Naive thymus-derived CD4-positive, alpha-beta T cell (primary cell): ENCODE measurements around the gene FOXD1. TPM values are rescaled to one million over a fixed set of nuclear protein-coding genes. Genes with fewer than 3 reads are reported as not detected.

Experiments
- ATAC-seq: fragments of 150-1000 bp; cut with Tn5 transposase; 2 replicates; pipeline ENCODE4 v1.10.0; 2021; ENCODE audit warnings: mild to moderate bottlenecking, moderate library complexity
- CTCF ChIA-PET: fragments of 350-600 bp; sonication (Branson Sonifier 250); formaldehyde crosslinking; loops from one replicate; lab custom pipeline; 2021; ENCODE audit warnings: antibody characterized with exemption; lab: Charles Lee
- POLR2A ChIA-PET: fragments of 350-600 bp; sonication (Branson Sonifier 250); formaldehyde crosslinking; loops from one replicate; lab custom pipeline; 2021; ENCODE audit warnings: antibody characterized with exemption, inconsistent platforms; lab: Charles Lee
- DNase-seq, 9 donors: peaks; one replicate each; pipeline versions ENCODE4 v3.0.0 to v3.0.0-alpha.2; 2020 to 2022; ENCODE audit warnings: mixed read lengths in 1 of 9
- H3K27ac ChIP-seq: one replicate; pipeline ENCODE4 v1.7.0; 2013; ENCODE audit warnings: mild to moderate bottlenecking, low read depth, low read length, moderate library complexity
- H3K27me3 ChIP-seq, 2 donors: one replicate each; pipeline ENCODE4 v1.7.0; 2013; ENCODE audit warnings: low read length in 2 of 2, mild to moderate bottlenecking in 2 of 2, moderate library complexity in 2 of 2; ENCODE audit not compliant: control insufficient read depth in 2 of 2, insufficient read depth in 2 of 2
- H3K36me3 ChIP-seq, 3 experiments: 1 replicate in 2 of 3; 2 replicates in 1 of 3; pipeline ENCODE4 v1.7.0; 2013; ENCODE audit warnings: low read length in 3 of 3, mild to moderate bottlenecking in 3 of 3, moderate library complexity in 1 of 3; ENCODE audit not compliant: insufficient read depth in 3 of 3, control insufficient read depth in 2 of 3
- H3K4me1 ChIP-seq, 2 donors: one replicate each; pipeline ENCODE4 v1.7.0; 2013; ENCODE audit warnings: low read length in 2 of 2, mild to moderate bottlenecking in 2 of 2, moderate library complexity in 1 of 2; ENCODE audit not compliant: control insufficient read depth in 2 of 2, insufficient read depth in 2 of 2
- H3K4me3 ChIP-seq: 2 replicates; pipeline ENCODE4 v1.7.0; 2013; ENCODE audit warnings: mild to moderate bottlenecking, low read length
- H3K9me3 ChIP-seq, 3 experiments: 1 replicate in 2 of 3; 2 replicates in 1 of 3; pipeline ENCODE4 v1.7.0; 2013; ENCODE audit warnings: low read length in 3 of 3; ENCODE audit not compliant: control insufficient read depth in 2 of 3
- H3K27ac Mint-ChIP-seq, 9 donors: one replicate each; pipeline ENCODE4 v1.8.0; 2020 to 2022; ENCODE audit warnings: mixed read lengths in 9 of 9, mild to moderate bottlenecking in 8 of 9, moderate library complexity in 5 of 9, inconsistent platforms in 2 of 9
- H3K27me3 Mint-ChIP-seq, 5 donors: one replicate each; pipeline ENCODE4 v1.8.0; 2021 to 2022; ENCODE audit warnings: mixed read lengths in 5 of 5, mild to moderate bottlenecking in 1 of 5
- H3K36me3 Mint-ChIP-seq, 5 donors: one replicate each; pipeline ENCODE4 v1.8.0; 2020 to 2022; ENCODE audit warnings: mixed read lengths in 5 of 5, mild to moderate bottlenecking in 3 of 5, inconsistent platforms in 1 of 5
- H3K4me1 Mint-ChIP-seq, 7 donors: one replicate each; pipeline ENCODE4 v1.8.0; 2020 to 2022; ENCODE audit warnings: mixed read lengths in 7 of 7, mild to moderate bottlenecking in 3 of 7, inconsistent platforms in 1 of 7
- H3K4me3 Mint-ChIP-seq, 10 donors: one replicate each; pipeline ENCODE4 v1.8.0; 2020 to 2022; ENCODE audit warnings: mild to moderate bottlenecking in 10 of 10, mixed read lengths in 10 of 10, moderate library complexity in 6 of 10, inconsistent platforms in 2 of 10
- H3K9me3 Mint-ChIP-seq, 11 donors: one replicate each; pipeline ENCODE4 v1.8.0; 2020 to 2022; ENCODE audit warnings: mixed read lengths in 11 of 11, mild to moderate bottlenecking in 4 of 11, inconsistent platforms in 1 of 11, moderate library complexity in 1 of 11
- intact Hi-C, 2 donors: fragments of 100-400 bp; cut with micrococcal nuclease; formaldehyde crosslinking; loops; one replicate each; pipeline ENCODE4 v1.15.1; 2023
- polyA plus RNA-seq, 2 donors: library from polyadenylated mRNA; unstranded; fragments of 300-500 nt; fragmentation: Illumina TruSeq; gene quantifications; one replicate each; pipeline ENCODE4 v1.2.3, GENCODE V29; 2021
- total RNA-seq, 6 experiments: library from RNA in 5 of 6; stranded (reverse) in 5 of 6; gene quantifications; 1 replicate in 5 of 6; 2 replicates in 1 of 6; pipeline ENCODE4 v1.2.3 and lab custom pipeline; 2021 to 2026

Gene FOXD1
- total and polyA plus RNA-seq, 7 experiments from 2014 or later, result 0.16 to 0.32 TPM; not detected in 5

DNA sequence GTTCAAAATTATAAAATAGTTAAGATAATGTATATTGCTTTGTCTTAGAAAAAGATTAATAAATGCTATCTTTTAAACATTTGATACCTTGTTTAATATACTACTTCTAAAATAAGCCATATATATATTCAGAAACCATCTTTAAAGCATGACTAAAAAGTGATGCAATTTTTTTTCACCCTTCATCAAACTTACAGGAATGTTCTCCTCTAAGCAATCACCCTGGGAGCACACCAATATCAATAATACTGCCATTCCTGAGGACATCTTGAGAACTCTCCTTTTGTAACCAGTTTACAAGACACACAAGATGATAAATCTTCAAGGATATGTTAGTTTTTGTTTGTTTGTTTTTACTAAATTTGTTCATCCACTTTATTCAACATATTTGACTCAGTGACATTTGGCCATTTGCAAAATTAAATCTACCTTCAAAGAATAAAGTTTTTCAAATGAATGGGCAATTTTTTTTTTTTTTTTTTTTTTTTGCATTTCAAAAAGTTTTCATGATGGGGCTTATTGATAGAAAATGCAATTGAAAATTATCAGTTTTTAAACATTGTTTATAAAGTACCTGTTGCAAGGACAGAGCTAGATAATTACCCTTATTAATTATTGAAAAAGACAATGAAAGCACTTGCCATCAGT, 17.2 kb downstream of the FOXD1 start:
- CTCF ChIA-PET, result no interaction called here
- H3K27me3 ChIP-seq, result peaks cover 11 to 12% of the 10 kb centered on the region in 2 donors
- H3K4me3 Mint-ChIP-seq, result no peak overlapping the region

DNA sequence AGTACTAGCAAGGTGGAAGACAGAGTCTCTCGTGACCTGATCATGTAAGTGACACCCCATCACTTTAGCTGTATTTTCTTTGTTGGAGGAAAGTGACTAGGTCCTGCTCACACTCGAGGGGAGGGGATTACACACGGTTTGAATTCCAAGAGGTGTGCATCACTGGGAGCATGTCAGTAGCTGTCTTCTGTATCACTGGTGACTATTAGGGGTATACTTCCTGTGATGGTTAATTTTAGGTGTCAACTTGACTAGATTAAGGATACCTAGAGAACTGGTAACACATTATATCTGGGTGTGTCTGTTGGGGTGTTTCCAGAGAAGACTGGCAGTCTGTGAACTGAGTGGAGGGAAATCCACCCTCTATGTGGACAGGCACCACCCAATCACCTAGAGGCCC, 22.5 kb downstream of the FOXD1 start:
- ChIA-PET CTCF (interaction anchor here (0.6 kb wide), 1 partner anchor 794 kb away, joined by 3 read pairs; no protein-coding TSS in a partner anchor), POLR2A (no interaction called here)
- DNase-seq, result no peak
- Histone ChIP-seq H3K9me3 (no peaks in the 10 kb centered on the region), H3K4me1 (no peaks in the 10 kb centered on the region), H3K27me3 (peaks cover 0 to 14% of the 10 kb centered on the region in 2 donors), H3K27ac (no peak overlapping the region), H3K4me3 (no peak overlapping the region), H3K36me3 (no peaks in the 10 kb centered on the region)
- intact Hi-C loops, result no loop called here
- Mint-ChIP-seq H3K27ac (no peak overlapping the region), H3K36me3 (no peaks in the 10 kb centered on the region), H3K4me3 (no peak overlapping the region), H3K4me1 (no peaks in the 10 kb centered on the region), H3K9me3 (peaks cover 0 to 5% (median 0%) of the 10 kb centered on the region in 11 donors), H3K27me3 (peaks cover 47 to 75% (median 59%) of the 10 kb centered on the region in 5 donors)
- ATAC-seq, result no peak

More for the DNA sequence above, 17.2 kb downstream of the FOXD1 start:
- H3K4me1 ChIP-seq, result peaks cover 0 to 3% of the 10 kb centered on the region in 2 donors
- H3K27ac ChIP-seq, result no peak overlapping the region
- Mint-ChIP-seq H3K27ac (no peak overlapping the region), H3K9me3 (peaks cover 0 to 5% (median 0%) of the 10 kb centered on the region in 11 donors), H3K27me3 (peaks cover 51 to 76% (median 59%) of the 10 kb centered on the region in 5 donors), H3K36me3 (peaks cover 0 to 5% (median 0%) of the 10 kb centered on the region in 5 donors), H3K4me1 (peaks cover 0 to 7% (median 5%) of the 10 kb centered on the region in 7 donors)
- DNase-seq, result no peak
- no peak for ATAC-seq
- H3K4me3 ChIP-seq, result no peak overlapping the region
- POLR2A ChIA-PET, result no interaction called here
- no peaks in the 10 kb centered on the region for H3K36me3 ChIP-seq
- no peaks in the 10 kb centered on the region for H3K9me3 ChIP-seq
- intact Hi-C loops, result no loop called here

DNA sequence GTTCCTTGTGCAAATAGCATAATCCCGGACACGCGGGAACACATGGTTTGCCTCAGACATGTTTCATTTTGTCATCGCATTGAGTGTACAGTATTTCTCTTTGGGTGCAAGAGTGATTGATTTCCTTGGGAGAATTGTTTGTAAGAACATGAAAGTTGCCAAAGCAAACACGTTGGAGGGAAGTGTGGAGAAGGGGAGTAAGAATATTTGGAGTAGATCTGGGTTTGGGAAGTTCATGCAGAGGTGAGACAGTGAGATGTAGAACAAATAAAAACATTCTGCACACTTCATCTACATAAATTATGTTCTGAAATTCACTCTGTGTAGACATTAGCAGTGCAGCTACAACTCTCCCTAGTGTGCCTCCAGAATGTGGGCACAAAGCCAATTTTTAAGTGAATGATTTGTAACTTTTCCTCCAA, 24.0 kb downstream of the FOXD1 start:
- ChIA-PET CTCF (no interaction called here), POLR2A (no interaction called here)
- Mint-ChIP-seq H3K27ac (no peak overlapping the region), H3K4me3 (no peak overlapping the region), H3K36me3 (peaks cover 0 to 5% (median 0%) of the 10 kb centered on the region in 5 donors), H3K9me3 (peaks cover 0 to 10% (median 2%) of the 10 kb centered on the region in 11 donors), H3K27me3 (peaks cover 53 to 81% (median 66%) of the 10 kb centered on the region in 5 donors), H3K4me1 (peaks cover 3 to 11% (median 9%) of the 10 kb centered on the region in 7 donors)
- Histone ChIP-seq H3K27ac (no peak overlapping the region), H3K4me3 (no peak overlapping the region), H3K27me3 (peaks cover 10 to 26% of the 10 kb centered on the region in 2 donors), H3K4me1 (peaks cover 0 to 7% of the 10 kb centered on the region in 2 donors), H3K36me3 (no peaks in the 10 kb centered on the region), H3K9me3 (no peaks in the 10 kb centered on the region)
- ATAC-seq (no peak), DNase-seq (no peak)
- intact Hi-C loops, result no loop called here

DNA sequence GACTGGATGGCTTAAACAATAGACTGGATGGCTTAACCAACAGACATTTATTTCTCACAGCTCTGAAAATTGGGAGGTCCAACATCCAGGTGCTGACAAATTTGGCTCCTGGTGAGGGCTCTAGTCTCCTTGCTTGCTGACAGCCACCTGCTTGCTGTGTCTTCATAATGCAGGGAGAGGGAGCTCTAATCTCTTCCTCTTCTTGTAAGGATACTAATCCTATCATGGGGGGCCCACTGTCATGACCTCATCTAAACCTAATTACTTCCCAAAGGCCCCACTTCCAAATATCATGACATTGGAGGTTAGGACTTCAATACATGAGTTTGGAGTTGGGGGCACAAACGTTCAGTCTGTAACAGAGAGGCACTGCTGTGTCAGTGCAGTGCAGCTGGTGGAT, 26.4 kb downstream of the FOXD1 start:
- Mint-ChIP-seq H3K4me3 (no peak overlapping the region), H3K36me3 (peaks cover 0 to 5% (median 0%) of the 10 kb centered on the region in 5 donors), H3K27ac (no peak overlapping the region), H3K4me1 (peaks cover 3 to 18% (median 14%) of the 10 kb centered on the region in 7 donors), H3K27me3 (peaks cover 72 to 84% (median 77%) of the 10 kb centered on the region in 5 donors), H3K9me3 (peaks cover 0 to 10% (median 2%) of the 10 kb centered on the region in 11 donors)
- Histone ChIP-seq H3K36me3 (no peaks in the 10 kb centered on the region), H3K27ac (no peak overlapping the region), H3K4me1 (peaks cover 3 to 8% of the 10 kb centered on the region in 2 donors), H3K4me3 (no peak overlapping the region), H3K27me3 (peaks cover 20 to 26% of the 10 kb centered on the region in 2 donors), H3K9me3 (no peaks in the 10 kb centered on the region)
- CTCF ChIA-PET, result no interaction called here
- intact Hi-C loops, result no loop called here
- POLR2A ChIA-PET, result no interaction called here
- DNase-seq, result no peak
- ATAC-seq, result no peak

- Histone ChIP-seq H3K4me3 (no peak overlapping the region), H3K4me1 (peaks cover 3 to 8% of the 10 kb centered on the region in 2 donors), H3K9me3 (no peaks in the 10 kb centered on the region), H3K27me3 (peaks cover 20 to 28% of the 10 kb centered on the region in 2 donors), H3K36me3 (no peaks in the 10 kb centered on the region), H3K27ac (no peak overlapping the region)
- Mint-ChIP-seq H3K27me3 (peaks cover 79 to 88% (median 84%) of the 10 kb centered on the region in 5 donors), H3K27ac (no peak overlapping the region), H3K4me3 (peak overlapping the region in 3 of 10 donors; percentile 26 to 56 (median 32)), H3K9me3 (peaks cover 0 to 10% (median 2%) of the 10 kb centered on the region in 11 donors), H3K36me3 (peaks cover 0 to 5% (median 0%) of the 10 kb centered on the region in 5 donors), H3K4me1 (peaks cover 3 to 18% (median 14%) of the 10 kb centered on the region in 7 donors)
- CTCF ChIA-PET, result no interaction called here
- intact Hi-C loops, result loop anchor here in 1 of 2 donors (2.0 kb wide), 1 partner anchor 14 kb away; no protein-coding TSS in a partner anchor
- no peak for ATAC-seq
- POLR2A ChIA-PET, result no interaction called here
- DNase-seq, result no peak
Measured at GRCh38 chr5:73420666-73421065, 27.9 kb downstream of the FOXD1 start.

- peak overlapping the region in 9 of 10 donors; percentile 17 to 78 (median 46) for H3K4me3 Mint-ChIP-seq
- ChIA-PET CTCF (no interaction called here), POLR2A (no interaction called here)
- Histone ChIP-seq H3K27ac (no peak overlapping the region), H3K9me3 (no peaks in the 10 kb centered on the region), H3K4me1 (peaks cover 3 to 8% of the 10 kb centered on the region in 2 donors), H3K27me3 (peaks cover 20 to 28% of the 10 kb centered on the region in 2 donors), H3K36me3 (no peaks in the 10 kb centered on the region), H3K4me3 (no peak overlapping the region)
- no peak for DNase-seq
- no peak overlapping the region for H3K27ac Mint-ChIP-seq
- H3K9me3 Mint-ChIP-seq, result peaks cover 0 to 10% (median 2%) of the 10 kb centered on the region in 11 donors
- peaks cover 3 to 18% (median 14%) of the 10 kb centered on the region in 7 donors for H3K4me1 Mint-ChIP-seq
- intact Hi-C loops, result loop anchor here in 1 of 2 donors (2.0 to 5.0 kb wide), 2 partner anchors 15 to 33 kb away; no protein-coding TSS in a partner anchor
- peaks cover 82 to 94% (median 90%) of the 10 kb centered on the region in 5 donors for H3K27me3 Mint-ChIP-seq
- H3K36me3 Mint-ChIP-seq, result peaks cover 0 to 5% (median 0%) of the 10 kb centered on the region in 5 donors
- ATAC-seq, result no peak
Measured at GRCh38 chr5:73419465-73420390, 28.8 kb downstream of the FOXD1 start.
